Suprapubic skin (tissue), 4 donors: ENCODE measurements around the gene SIK3. TPM values are rescaled to one million over a fixed set of nuclear protein-coding genes. Genes with fewer than 3 reads are reported as not detected.

ENCODE experiments used
- DNase-seq, 2 donors: peaks; one replicate each; pipeline ENCODE4 v3.0.0-alpha.2; 2019; ENCODE audit warnings: low spot score in 2 of 2
- H3K27ac ChIP-seq: fragments of 200-600 bp; sonication (generic); one replicate; pipeline ENCODE4 v1.5.1; 2019
- H3K27me3 ChIP-seq: fragments of 200-600 bp; sonication (generic); one replicate; pipeline ENCODE4 v1.5.1; 2019
- H3K36me3 ChIP-seq: fragments of 200-600 bp; sonication (generic); one replicate; pipeline ENCODE4 v1.5.1; 2019
- H3K4me1 ChIP-seq: fragments of 200-600 bp; sonication (generic); one replicate; pipeline ENCODE4 v1.5.1; 2019
- H3K4me3 ChIP-seq: fragments of 200-600 bp; sonication (generic); one replicate; pipeline ENCODE4 v1.5.1; 2019; ENCODE audit warnings: mild to moderate bottlenecking
- H3K9me3 ChIP-seq: fragments of 200-600 bp; sonication (generic); one replicate; pipeline ENCODE4 v1.5.1; 2019
- CTCF ChIP-seq, 2 donors: fragments of 200-600 bp in 1 of 2; fragments of 450-650 bp in 1 of 2; sonication (generic) in 1 of 2; IDR thresholded peaks; one replicate each; pipeline ENCODE4 v1.5.1; 2016 to 2019; ENCODE audit warnings: antibody characterized with exemption in 2 of 2, mild to moderate bottlenecking in 1 of 2, moderate library complexity in 1 of 2
- EP300 ChIP-seq: sonication (generic); formaldehyde crosslinking; IDR thresholded peaks from one replicate; pipeline ENCODE4 v1.6.1; 2017; ENCODE audit warnings: antibody characterized with exemption
- POLR2A ChIP-seq, 2 donors: fragments of 450-650 bp; IDR thresholded peaks; one replicate each; pipeline ENCODE4 v1.6.1; 2017; ENCODE audit warnings: antibody characterized with exemption in 2 of 2, mild to moderate bottlenecking in 2 of 2, moderate library complexity in 2 of 2
- POLR2AphosphoS5 ChIP-seq, 3 donors: sonication (generic); formaldehyde crosslinking; IDR thresholded peaks; one replicate each; pipeline ENCODE4 v1.6.1; 2017; ENCODE audit warnings: antibody characterized with exemption in 3 of 3
- WGBS: methylation state at CpG from one replicate; pipeline ENCODE4 v1.1.5; 2018; 5-methylcytosine and 5-hydroxymethylcytosine counted together
- total RNA-seq, 4 donors: library from RNA; depleted of rRNA; stranded (reverse); fragments of >200 nt; gene quantifications; one replicate each; pipeline ENCODE4 v1.1.0, GENCODE V29; 2016

Gene SIK3
- total RNA-seq, 4 donors from 2014 or later, result 31.6 to 60.8 (median 37.5) TPM

DNA sequence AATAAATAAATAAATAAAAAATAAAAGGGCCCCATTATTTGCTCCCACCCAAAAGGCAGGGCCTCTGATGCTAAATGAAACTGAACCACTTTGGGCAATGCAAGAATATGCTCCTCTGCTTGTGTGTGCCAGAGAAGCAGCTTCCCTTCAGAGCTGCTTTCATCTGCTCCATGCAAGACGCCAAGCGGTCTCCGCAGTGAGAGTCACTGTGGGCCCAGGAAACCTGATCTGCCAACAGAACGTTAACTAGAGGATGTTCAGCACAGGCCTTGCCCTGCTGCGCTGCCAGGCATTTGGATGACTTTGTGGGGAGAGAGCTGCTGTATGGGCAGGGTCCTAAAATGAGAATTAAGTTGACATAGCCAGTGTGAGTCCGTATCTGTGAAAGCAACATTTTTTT, 217.1 kb downstream of the SIK3 start:
- TF ChIP-seq CTCF (IDR thresholded peaks at IDR 0.05) (no peak), POLR2AphosphoS5 (IDR thresholded peaks at IDR 0.05) (no peak), POLR2A (IDR thresholded peaks at IDR 0.05) (no peak), EP300 (no peak)

DNA sequence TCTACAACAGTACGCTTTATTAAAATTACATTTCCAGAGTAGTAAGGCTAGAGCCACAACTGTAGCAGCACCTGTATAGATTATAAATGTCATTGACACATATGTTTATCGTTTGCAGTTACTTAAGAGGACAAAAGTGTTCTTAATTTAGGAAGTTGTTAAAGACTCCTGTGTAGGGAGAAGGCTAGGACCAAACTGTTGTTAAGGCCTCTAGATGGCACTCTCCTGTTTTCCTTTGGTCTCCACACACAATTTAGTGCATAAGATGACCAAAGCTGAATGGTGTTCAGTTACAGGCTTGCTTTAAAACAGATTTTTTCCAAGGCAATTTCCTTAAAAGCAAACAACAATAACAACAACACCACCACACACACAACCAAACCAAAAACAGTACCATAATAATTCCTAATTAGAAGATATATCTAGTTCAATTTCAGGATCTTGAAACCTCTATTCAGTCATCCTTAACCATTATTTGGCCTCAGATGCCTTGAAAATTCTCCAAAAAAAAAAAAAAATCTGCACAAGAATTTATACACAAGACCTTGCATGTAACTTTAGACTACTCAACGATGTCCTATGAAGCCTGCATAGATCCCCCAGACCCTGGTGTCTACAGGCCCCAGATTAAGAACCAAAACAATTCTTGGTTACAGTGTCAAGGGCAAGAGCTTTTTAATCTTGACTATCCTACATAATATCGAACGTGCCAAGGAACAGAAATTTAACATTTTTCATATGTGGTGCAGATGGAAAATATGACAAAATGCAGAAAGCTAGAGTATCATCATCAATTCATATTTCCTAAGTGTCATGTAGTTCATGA, 218.2 kb downstream of the SIK3 start:
- Histone ChIP-seq H3K36me3 (peaks cover 9% of the 10 kb centered on the region), H3K27ac (no peak overlapping the region), H3K27me3 (no peaks in the 10 kb centered on the region), H3K9me3 (no peaks in the 10 kb centered on the region), H3K4me3 (no peak overlapping the region), H3K4me1 (no peaks in the 10 kb centered on the region)
- 44% methylated on average over 5 of the region's 5 CpGs for WGBS
- TF ChIP-seq EP300 (no peak), CTCF (IDR thresholded peaks at IDR 0.05) (peak; percentile 41 to 76)
- no peak for DNase-seq

More for the DNA sequence above, 217.1 kb downstream of the SIK3 start:
- whole genome bisulfite sequencing, result 60% methylated on average over 6 of the region's 6 CpGs
- Histone ChIP-seq H3K27ac (no peak overlapping the region), H3K4me3 (no peak overlapping the region), H3K36me3 (no peaks in the 10 kb centered on the region), H3K4me1 (no peaks in the 10 kb centered on the region), H3K27me3 (no peaks in the 10 kb centered on the region), H3K9me3 (no peaks in the 10 kb centered on the region)
- DNase-seq, result no peak

DNA sequence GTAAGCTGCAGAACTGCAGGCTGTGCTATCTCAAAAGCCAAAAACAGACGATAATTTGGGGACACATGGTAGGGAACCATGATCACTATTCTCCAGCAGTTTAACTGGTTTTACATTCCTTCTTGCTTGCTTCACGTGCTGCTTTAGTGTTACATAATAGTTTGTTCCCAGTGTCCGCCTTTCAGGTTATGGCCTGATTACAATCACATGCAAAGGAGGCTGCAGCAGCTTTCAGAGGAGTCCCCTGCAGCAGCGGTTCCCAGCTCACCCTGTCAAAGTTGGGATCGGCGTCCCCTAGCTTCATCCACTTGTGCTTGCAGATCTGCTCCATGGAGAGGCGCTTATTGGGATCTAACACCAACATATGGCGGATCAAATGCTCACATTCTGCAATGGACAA, 221.6 kb downstream of the SIK3 start:
- Histone ChIP-seq H3K9me3 (no peaks in the 10 kb centered on the region), H3K4me3 (no peak overlapping the region), H3K27me3 (no peaks in the 10 kb centered on the region), H3K27ac (no peak overlapping the region), H3K36me3 (peaks cover 35% of the 10 kb centered on the region), H3K4me1 (no peaks in the 10 kb centered on the region)
- no peak for DNase-seq
- WGBS, result 82% methylated on average over 8 of the region's 8 CpGs
- TF ChIP-seq POLR2AphosphoS5 (IDR thresholded peaks at IDR 0.05), result no peak
- no peak for TF ChIP-seq POLR2A (IDR thresholded peaks at IDR 0.05)
- TF ChIP-seq EP300, result no peak
- TF ChIP-seq CTCF (IDR thresholded peaks at IDR 0.05), result no peak

DNA sequence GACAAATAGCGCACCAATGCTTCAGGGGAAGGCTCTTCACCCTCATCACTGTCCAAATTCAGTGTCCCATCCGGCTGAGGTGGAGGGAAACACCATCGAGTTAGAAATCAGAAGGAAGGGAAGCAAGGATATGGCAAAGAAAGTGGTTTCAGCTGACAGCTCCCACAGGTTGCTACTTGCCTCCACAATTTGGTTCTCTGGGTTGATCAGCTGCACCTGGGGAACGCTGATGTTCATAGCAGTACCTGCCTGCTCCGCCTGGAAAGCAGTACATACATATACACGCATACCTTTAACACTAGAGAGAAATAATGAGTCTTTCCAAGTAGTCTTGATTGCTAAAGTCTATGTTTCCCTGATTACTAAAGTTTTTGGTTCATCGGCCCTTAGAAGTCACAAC, 223.0 kb downstream of the SIK3 start:
- no peak for TF ChIP-seq CTCF (IDR thresholded peaks at IDR 0.05)
- TF ChIP-seq POLR2AphosphoS5 (IDR thresholded peaks at IDR 0.05), result no peak
- no peak for TF ChIP-seq EP300
- TF ChIP-seq POLR2A (IDR thresholded peaks at IDR 0.05), result no peak
- Histone ChIP-seq H3K4me1 (no peaks in the 10 kb centered on the region), H3K27me3 (no peaks in the 10 kb centered on the region), H3K27ac (no peak overlapping the region), H3K36me3 (peaks cover 48% of the 10 kb centered on the region), H3K4me3 (no peak overlapping the region), H3K9me3 (no peaks in the 10 kb centered on the region)
- no peak for DNase-seq
- WGBS, result 64% methylated on average over 7 of the region's 7 CpGs

DNA sequence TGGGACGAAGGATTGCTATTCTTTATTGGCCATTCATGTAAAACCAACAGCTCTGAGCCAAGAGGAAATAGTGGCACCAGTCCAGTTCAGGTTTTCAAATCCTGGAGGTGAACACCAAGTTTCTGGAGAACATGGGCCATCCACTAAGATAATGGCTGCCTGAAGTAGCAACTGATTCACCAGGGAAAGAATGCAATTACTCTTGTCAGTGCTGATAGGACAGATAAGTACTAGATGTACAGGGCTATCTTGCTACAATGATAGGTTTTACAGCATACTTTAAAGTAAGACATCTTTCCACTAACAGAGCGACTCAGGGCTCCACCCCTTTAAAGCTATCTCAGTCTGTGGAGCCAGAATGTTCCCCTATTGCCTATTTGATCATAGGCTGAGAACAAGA, 224.0 kb downstream of the SIK3 start:
- H3K27me3 ChIP-seq, result no peaks in the 10 kb centered on the region
- H3K4me3 ChIP-seq, result no peak overlapping the region
- TF ChIP-seq POLR2AphosphoS5 (IDR thresholded peaks at IDR 0.05) (no peak), EP300 (no peak), CTCF (IDR thresholded peaks at IDR 0.05) (no peak), POLR2A (IDR thresholded peaks at IDR 0.05) (no peak)
- no peaks in the 10 kb centered on the region for H3K4me1 ChIP-seq
- 87% methylated on average over 2 of the region's 2 CpGs for WGBS
- H3K9me3 ChIP-seq, result no peaks in the 10 kb centered on the region
- H3K36me3 ChIP-seq, result peaks cover 57% of the 10 kb centered on the region
- H3K27ac ChIP-seq, result no peak overlapping the region
- no peak for DNase-seq
